LNCAP (cell line): ENCODE measurements around the gene HIRA.

Experiments used
- TF ChIP-seq, protein P1 (sequence below): fragments of 450-650 bp; IDR thresholded peaks from 2 replicates; pipeline ENCODE4 v1.5.1; 2017; ENCODE audit warnings: mild to moderate bottlenecking

Gene HIRA

DNA sequence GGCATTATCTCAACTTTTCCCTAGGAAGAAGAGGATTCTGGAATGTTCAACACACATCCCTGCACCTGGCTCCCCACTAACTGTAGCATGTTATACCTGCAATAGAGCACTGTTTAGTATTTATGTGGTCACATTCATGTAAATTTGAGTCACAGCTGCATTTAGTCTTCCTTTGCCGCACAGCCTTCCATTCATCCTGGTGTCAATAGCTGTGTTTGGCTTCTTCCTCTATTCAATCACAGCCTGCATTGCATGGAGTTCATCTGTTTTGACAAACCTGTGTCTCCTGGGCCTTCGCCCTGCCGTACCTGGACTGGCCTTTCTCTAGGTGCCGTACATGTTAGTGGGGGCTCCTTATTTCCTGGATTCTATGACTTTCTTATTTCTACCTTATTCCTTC lies 20.0 kb upstream of the HIRA start:
- TF ChIP-seq, protein P1, sequence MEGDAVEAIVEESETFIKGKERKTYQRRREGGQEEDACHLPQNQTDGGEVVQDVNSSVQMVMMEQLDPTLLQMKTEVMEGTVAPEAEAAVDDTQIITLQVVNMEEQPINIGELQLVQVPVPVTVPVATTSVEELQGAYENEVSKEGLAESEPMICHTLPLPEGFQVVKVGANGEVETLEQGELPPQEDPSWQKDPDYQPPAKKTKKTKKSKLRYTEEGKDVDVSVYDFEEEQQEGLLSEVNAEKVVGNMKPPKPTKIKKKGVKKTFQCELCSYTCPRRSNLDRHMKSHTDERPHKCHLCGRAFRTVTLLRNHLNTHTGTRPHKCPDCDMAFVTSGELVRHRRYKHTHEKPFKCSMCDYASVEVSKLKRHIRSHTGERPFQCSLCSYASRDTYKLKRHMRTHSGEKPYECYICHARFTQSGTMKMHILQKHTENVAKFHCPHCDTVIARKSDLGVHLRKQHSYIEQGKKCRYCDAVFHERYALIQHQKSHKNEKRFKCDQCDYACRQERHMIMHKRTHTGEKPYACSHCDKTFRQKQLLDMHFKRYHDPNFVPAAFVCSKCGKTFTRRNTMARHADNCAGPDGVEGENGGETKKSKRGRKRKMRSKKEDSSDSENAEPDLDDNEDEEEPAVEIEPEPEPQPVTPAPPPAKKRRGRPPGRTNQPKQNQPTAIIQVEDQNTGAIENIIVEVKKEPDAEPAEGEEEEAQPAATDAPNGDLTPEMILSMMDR = no peak

DNA sequence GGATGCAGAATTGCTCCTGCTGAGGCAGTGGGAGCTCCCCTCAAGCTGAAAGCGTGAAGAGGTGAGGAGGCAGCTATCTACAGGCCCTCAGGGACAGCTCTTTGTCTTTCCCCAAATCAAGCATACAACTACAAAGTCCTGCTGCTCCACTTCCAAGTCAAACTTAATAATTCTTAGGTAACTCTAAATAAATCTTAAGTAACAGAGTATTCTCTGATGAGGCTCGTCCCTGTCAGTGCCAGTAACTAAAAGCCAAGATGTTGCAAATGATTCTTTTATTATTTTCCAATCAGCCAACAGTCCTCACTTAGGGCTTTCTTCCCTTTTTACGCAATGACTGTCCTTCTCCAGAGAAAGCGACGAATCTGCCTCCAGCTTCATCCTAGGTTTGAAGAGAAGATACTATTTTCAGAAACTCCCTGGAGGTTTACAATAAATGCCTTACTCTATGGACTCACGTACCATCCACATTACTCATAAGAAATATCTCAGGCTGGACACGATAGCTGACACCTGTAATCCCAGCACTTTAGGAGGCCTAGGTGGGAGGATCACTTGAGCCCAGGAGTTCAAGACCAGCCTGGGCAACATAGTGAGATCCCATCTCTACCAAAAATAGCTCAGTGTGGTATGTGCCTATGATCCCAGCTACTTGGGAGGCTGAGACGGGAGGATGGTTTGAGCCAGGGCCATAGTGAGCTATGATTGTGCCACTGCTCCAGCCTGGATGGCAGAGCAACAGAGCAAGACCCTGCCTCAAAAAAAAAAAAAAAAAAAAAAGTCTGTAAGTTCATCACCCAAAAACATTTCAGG lies 19.0 kb upstream of the HIRA start:
- TF ChIP-seq, protein P1 = no peak

DNA sequence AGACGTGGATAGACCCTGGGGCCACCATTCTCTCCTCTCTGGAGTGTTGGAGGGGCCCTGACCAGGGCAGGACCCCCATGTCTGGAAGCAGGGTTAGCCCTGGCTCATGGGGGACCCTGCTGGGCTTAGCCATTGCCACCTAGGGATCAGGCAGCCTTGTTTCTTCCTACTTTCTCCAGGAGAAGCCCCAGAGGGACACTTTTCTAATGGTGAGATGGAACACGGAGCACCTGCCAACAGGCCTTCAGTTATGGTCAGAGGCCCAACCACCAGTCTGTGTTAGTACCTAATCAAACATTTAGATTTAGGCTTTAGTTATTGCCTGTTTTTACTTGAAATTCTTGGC lies 17.9 kb upstream of the HIRA start:
- TF ChIP-seq, protein P1 = no peak

DNA sequence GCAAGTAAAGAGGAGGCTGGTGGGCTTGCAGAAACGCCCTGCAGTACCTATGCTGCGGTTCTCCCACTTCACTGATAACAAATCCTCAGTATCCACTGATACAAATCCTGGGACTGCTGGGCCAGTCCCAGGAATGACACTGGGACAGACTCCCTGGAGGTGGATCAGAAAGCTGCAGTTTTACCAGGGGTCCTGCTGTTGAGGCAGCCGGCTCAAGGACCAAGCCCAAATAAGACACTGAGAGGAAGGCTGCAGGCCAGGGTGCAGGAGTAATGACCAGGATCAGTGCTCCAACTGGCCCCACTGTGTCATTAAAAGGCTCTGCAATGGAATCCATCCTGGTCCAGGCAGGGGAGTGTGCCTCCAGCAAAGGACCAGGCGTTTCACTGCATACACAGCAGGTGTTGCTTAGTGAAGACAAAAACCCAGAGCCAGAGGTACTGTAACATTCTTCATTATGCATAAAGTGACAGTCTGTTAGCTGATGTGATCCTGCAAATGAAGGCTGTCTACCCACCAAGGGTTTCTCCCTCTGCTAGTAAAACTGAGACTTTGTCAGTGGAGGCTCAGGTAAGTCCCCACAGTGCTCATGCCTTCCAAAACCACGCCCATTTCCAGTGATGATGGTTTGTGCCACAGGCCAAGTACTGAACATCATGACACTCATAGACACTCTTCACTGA lies 17.3 kb upstream of the HIRA start:
- TF ChIP-seq, protein P1 = no peak

DNA sequence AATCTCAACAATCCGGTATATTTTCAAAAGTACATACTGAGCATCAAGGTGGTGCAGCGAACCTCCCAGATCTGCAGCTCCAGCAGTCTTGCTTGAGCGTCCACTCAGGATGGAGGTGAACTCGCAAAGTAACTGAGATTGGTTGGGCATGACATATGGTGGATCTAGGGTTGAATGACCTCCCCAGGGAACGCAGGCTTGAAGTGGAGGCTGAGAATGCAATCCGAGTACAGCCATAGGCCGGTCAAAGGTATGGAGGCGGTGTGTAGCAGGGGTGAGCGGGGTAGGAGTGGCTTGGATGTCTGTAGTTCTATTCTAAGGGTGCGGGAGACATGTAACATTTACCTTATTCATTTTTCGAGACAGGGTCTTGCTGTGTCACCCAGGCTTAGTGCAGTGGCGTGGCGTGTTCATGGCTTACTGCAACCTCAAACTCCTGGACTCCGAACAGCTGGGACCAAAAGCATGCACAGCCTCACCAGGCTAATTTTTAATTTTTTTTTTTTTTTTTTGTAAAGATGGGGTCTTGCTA lies 16.6 kb upstream of the HIRA start:
- TF ChIP-seq, protein P1 = no peak

DNA sequence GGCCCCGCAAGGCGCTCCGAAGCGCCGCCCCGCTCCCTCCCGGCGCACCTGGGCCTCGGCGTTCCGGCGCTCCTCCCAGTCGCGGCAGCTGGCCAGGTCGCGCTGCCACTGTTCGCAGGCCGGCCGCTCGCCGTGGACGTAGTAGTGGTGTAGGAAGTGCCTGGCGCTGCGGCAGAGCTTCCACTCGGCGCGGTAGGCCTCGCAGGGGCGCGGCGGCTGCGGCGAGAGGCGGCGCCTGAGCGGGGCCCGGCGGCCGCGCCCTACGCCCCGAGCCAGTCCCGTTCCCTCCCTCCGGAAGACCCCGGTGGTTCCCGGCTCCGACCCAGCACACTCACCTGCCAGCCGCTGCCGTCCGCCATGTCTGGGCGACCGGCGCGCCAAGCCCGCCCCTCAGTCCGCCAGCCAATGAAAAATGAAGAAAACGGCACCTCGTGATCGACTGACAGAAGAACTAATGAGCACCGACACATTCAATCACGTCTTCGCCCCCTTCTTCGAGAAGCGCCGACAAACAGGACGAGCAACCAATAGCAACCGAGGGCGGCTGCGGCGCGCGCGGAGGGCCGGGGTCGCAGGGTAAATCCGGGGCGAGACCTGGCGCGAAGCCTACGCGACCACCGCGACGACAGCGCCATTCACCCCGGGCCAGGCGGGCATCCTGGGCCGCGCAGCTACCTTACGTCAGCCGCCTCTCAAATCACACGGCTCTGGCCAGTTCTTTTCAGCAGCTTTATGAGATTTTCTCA lies 16.0 kb upstream of the HIRA start, which contains the start of gene C22orf39:
C22orf39 (minus strand) TSS at position 382 of the 746 bp plus-strand sequence; CDS start at position 359, 23 bp downstream.
- TF ChIP-seq, protein P1 = no peak

DNA sequence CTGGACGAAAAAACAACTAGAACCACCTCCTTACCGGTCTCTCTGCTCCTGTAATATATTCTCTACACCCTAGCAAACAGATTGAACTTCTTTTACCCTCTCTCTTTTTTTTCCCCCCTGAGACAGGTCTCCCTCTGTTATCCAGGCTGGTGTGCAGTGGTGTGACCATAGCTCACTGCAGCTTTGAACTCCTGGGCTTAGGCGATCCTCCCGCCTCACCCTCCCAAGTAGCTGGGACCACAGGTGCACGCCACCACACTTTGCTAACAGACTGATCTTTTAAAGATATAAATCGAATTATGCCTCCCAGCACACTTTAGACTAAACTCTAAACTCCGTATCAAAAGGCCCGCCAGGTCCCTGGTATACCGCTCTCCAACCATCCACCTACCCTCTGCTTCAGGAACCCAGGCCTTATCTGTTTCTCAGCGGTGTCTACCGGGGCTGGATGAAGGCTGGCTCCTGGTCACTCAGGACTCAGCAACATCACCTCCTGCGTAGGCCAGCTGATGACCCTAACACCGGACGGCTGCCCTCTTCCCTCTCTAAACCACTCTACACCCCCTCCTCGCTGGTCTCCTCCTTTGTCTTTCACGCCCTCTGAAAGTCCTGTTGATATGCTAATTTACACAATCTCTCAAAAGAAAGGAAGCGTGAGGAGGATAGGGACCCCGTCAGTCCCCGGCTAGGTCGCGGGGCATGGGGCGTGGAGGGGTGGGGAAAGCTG lies 15.2 kb upstream of the HIRA start:
- TF ChIP-seq, protein P1 = no peak
